HG03175 (cell line): ENCODE results near the gene STYX.
A peak's percentile ranks its signal among the peaks of the same experiment; 100 is the strongest.

ENCODE experiments used
- ATAC-seq: cut with Tn5 transposase; IDR thresholded peaks from one replicate; pipeline ENCODE4 v1.9.1; 2021; ENCODE audit warnings: mild to moderate bottlenecking, moderate library complexity; ENCODE audit not compliant: unreplicated experiment

Gene STYX, protein sequence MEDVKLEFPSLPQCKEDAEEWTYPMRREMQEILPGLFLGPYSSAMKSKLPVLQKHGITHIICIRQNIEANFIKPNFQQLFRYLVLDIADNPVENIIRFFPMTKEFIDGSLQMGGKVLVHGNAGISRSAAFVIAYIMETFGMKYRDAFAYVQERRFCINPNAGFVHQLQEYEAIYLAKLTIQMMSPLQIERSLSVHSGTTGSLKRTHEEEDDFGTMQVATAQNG

DNA sequence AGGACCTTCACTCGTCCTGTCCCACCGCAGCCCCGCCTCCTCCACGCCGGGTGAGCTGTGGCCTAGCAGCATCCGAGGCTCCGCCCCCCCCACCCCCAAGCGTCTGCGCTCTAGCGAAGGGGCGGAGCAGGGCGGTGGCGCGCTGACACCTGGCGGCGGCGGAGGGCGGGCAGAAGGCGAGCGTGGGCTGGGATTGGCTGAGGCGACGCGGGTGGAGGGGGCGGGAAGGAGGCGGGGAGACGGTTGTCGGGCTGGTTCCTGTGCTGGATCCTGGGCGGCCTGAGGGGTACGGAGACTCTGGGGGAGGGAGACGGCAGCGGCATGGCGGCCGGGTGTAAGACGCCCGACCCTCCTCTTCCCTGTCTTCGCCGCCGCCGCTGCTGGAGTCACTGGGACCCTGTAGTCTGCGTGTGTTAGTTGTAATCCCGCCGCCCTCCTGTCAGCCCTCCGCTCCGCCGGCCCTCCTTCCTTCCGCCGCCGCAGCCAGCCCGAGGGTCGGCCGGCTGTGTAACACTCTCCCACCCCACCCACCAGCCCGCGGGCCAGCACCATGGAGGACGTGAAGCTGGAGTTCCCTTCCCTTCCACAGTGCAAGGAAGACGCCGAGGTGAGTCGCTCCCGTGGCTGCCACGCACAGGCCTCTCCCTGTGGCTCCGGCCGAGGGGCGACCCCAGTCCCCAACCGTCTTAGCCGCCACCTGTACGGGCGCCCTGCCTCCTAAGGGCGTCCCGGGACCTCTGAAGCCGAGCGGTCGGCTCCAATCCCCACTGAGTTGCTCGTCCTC lies at the start of gene STYX:
STYX (plus strand) TSS at position 242 of the 784 bp plus-strand sequence; CDS start at position 551, 309 bp downstream.
- peak; percentile 92 for ATAC-seq

- no peak for ATAC-seq
These were observed 45.9 kb upstream of the STYX start for GRCh38 chr14:52683985-52684520.

- ATAC-seq: no peak
These were observed 43.8 kb upstream of the STYX start for GRCh38 chr14:52686176-52686575.

DNA sequence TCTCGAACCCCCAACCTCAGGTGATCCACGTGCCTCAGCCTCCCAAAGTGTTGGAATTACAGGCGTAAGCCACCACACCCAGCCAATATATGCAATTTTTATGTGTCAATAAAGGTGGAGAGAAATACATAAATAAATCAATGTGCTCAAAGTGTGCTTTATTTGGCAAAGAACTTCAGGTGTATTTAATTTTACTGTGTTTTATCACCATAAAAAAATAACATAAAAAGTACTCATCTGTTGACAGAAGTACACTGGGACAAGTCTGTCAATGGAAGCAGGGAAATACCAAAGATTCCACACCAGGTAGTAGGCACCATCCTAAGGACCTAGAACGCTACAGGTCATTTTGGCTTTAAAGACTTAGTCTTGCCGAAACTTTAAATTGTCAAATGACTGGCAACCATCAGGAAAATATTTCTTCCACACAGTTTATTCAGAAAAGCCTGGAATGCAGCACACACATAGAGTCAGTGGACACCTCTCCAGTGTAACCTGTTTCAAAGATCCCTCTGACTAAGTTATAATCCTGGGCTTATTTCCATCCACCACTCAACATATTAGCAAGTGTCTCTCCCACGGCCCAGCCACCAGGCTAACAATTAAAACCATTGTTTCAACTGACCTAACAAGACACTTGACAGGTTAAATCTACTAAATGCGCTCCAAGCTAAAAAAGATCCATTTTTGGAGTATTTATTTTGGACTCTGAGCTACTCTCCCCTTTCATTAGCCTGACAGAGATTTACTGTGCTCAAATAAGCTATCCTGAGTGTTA lies 38.8 kb upstream of the STYX start:
- ATAC-seq: no peak

GRCh38 chr14:52692248-52692962 lies 37.6 kb upstream of the STYX start:
- no peak for ATAC-seq

DNA sequence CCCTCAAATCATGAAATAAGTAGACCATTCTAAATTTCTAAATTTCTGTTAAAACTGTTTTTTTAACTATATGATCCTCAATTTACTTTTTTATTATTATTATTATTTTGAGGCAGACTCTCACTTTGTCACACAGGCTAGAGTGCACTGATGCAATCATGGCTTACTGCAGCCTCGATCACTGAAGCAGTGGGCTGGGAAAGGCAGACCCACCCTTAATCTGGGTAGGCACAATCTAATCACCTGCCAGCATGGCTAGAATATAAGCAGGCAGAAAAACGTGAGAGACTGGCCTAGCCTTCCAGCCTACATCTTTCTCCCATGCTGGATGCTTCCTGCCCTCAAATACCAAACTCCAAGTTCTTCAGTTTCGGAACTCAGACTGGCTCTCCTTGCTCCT lies 36.9 kb upstream of the STYX start:
- no peak for ATAC-seq

DNA sequence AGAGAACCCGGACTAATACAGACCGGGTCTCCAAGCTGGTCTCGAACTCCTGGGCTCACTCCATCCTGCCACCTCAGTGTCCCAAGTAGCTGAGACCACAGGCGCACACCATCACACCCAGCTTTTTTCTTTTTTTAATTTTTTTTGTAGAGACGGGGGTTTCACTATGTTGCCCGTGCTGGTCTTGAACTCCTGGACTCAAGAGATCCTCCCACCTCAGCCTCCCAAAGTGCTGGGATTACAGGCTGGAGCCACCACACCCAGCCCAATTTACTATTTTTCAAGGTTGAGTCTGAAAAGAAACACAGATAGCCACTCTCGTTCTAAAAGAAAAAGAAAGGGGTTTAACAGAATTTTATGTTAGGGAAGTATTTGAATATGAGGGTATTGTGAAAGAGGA lies 36.4 kb upstream of the STYX start:
- ATAC-seq: no peak

GRCh38 chr14:52694761-52695480 lies 35.0 kb upstream of the STYX start:
- peak; percentile 58 for ATAC-seq

GRCh38 chr14:52695481-52696091 lies 34.4 kb upstream of the STYX start, which contains the start of gene ERO1A:
Gene ERO1A, minus strand, starts transcription at chr14:52695558. Its CDS starts 77 bp downstream, at chr14:52695481.
- peak; percentile 60 for ATAC-seq

DNA sequence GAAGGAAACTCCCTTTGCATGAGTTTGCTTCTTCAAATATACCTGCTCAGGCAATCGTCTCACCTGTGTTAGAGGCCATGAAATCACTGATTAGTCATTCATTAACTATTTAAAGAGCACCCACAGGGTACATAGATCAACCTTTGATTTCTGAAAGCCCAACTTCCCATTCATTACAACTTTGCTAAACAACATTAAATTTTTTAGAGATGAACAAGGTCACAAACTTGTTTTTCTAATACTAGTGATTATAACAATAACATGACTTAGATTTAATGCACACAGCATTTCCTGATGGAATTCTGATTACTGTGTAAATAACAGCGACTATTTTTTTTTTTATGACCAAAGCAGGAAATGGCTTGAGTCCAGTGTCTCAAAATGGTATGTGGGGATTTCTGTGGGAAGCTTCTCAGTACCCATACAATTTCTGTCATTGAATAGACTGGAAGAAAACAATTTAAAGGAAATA lies 29.2 kb upstream of the STYX start:
- ATAC-seq: no peak

GRCh38 chr14:52701223-52701622 lies 28.7 kb upstream of the STYX start:
- ATAC-seq: no peak

- no peak for ATAC-seq
These were observed 26.7 kb upstream of the STYX start for GRCh38 chr14:52703225-52703624.

DNA sequence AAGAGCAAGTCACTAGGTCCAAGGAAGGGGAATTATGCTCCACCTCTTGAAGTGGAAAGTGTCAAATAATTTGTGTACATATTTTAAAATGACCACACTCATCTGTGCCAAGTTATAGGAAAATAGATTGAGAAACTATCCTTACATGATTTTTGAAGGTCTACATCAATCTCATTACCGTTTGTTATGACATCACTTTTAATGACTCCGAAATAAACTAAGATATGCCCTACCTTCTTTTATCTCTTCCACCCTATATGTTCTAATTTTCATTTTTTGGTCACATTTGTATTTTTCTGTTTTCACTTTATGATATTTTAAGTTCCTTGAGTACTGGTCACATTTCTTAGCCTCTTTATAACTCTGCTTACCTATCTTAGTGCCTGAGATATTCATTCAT lies 26.3 kb upstream of the STYX start:
- ATAC-seq: no peak

DNA sequence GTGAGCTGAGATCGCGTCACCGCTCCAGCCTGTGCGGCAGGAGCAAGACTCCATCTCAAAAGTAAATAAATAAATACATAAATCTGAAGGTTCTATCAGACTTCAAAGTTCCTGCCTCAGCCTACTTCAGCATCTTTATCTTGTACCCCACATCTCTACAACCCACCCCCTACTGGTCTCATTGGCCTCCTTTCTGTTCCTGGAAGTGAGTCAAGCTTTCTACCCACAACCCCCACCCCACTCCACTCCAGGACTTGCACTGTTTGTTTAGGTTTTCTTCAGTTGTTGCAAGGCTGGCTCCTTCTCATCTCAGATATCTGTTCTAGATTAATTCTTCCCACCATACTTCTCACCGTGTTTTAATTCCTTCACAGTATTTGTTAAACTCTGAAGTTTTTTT lies 23.7 kb upstream of the STYX start:
- ATAC-seq: no peak

GRCh38 chr14:52706724-52707706 lies 23.0 kb upstream of the STYX start, which contains the start of gene PSMC6:
Gene PSMC6, plus strand, starts transcription at chr14:52707200. Its CDS starts 20 bp downstream, at chr14:52707220.
- ATAC-seq: peak; percentile 97

GRCh38 chr14:52711666-52712065 lies 18.3 kb upstream of the STYX start:
- no peak for ATAC-seq

DNA sequence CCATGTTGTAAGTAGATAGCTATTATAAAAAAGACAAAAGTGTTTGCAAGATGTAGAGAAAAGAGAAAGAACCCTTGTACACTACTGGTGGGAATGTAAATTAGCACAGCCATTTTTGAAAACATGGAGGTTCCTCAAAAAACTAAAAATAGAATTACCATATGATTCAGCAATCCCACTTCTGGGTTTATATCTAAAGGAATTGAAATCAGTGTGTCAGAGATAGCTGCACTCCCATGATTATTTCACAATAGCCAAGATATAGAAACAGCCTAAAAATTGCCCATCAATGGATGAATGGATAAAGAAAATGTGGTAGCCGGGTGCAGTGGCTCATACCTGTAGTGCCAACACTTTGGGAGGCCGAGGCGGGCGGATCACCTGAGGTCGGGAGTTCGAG lies 13.8 kb upstream of the STYX start:
- ATAC-seq: no peak
